Lung (tissue), 12 donors: Measurements from ENCODE around the gene CPXM2. TPM values are rescaled to one million over a fixed set of nuclear protein-coding genes. Genes with fewer than 3 reads are reported as not detected.

ENCODE experiments used
- ATAC-seq: fragments of 200-7000 bp; cut with Tn5 transposase; one replicate; pipeline ENCODE4 v1.9.1; 2020; ENCODE audit warnings: moderate number of reproducible peaks; ENCODE audit not compliant: insufficient read depth, low FRiP score
- DNase-seq, 3 donors: peaks; one replicate each; pipeline ENCODE4 v3.0.0-alpha.2; 2013 to 2017
- H3K27ac ChIP-seq, 2 donors: one replicate each; pipeline ENCODE4 v1.5.1; 2013; ENCODE audit warnings: mild to moderate bottlenecking in 2 of 2, moderate library complexity in 2 of 2, control low read depth in 1 of 2, inconsistent platforms in 1 of 2, low read depth in 1 of 2, low read length in 1 of 2
- H3K27me3 ChIP-seq, 3 donors: one replicate each; pipeline ENCODE4 v1.5.1; 2013; ENCODE audit warnings: low read length in 2 of 3; ENCODE audit not compliant: control insufficient read depth in 3 of 3, insufficient read depth in 3 of 3
- H3K36me3 ChIP-seq, 4 donors: one replicate each; pipeline ENCODE4 v1.5.1; 2013; ENCODE audit warnings: low read length in 4 of 4, mild to moderate bottlenecking in 1 of 4, moderate library complexity in 1 of 4; ENCODE audit not compliant: control insufficient read depth in 4 of 4, insufficient read depth in 4 of 4
- H3K4me1 ChIP-seq, 5 donors: one replicate each; pipeline ENCODE4 v1.5.1; 2013; ENCODE audit warnings: low read length in 5 of 5, mild to moderate bottlenecking in 2 of 5, moderate library complexity in 1 of 5; ENCODE audit not compliant: control insufficient read depth in 5 of 5, insufficient read depth in 5 of 5
- H3K4me3 ChIP-seq: one replicate; pipeline ENCODE4 v1.5.1; 2013; ENCODE audit warnings: mild to moderate bottlenecking, control low read depth, moderate library complexity
- H3K9ac ChIP-seq, 2 donors: one replicate each; pipeline ENCODE4 v1.5.1; 2013; ENCODE audit warnings: low read length in 2 of 2, control low read depth in 1 of 2; ENCODE audit not compliant: insufficient read depth in 1 of 2
- H3K9me3 ChIP-seq, 4 donors: one replicate each; pipeline ENCODE4 v1.5.1; 2013; ENCODE audit warnings: low read length in 3 of 4, mild to moderate bottlenecking in 1 of 4, moderate library complexity in 1 of 4; ENCODE audit not compliant: control insufficient read depth in 4 of 4, insufficient read depth in 3 of 4
- CTCF ChIP-seq: IDR thresholded peaks from 2 replicates; pipeline ENCODE4 v1.5.1; 2012; ENCODE audit warnings: mild to moderate bottlenecking; ENCODE audit errors: control extremely low read depth, extremely low read depth
- WGBS, 2 donors: extraction: QIAGEN DNeasy Blood & Tissue Kit; methylation state at CpG; one replicate each; pipeline ENCODE4 v1.1.7; 2013; 5-methylcytosine and 5-hydroxymethylcytosine counted together
- polyA plus RNA-seq, 2 donors: library from polyadenylated mRNA; stranded (reverse); fragments of 200-250 nt; gene quantifications; one replicate each; pipeline ENCODE4 v1.2.1, GENCODE V29; 2013
- total RNA-seq, 2 donors: library from RNA; depleted of rRNA in 1 of 2; stranded (reverse); fragments of >200 nt in 1 of 2; gene quantifications; one replicate each; pipeline ENCODE4 v1.2.1, GENCODE V29; 2014 to 2021
- donor health status: control.
- donor health status: control.
- donor health status: Bipolar disorder and iron deficiency.
- donor health status: healthy.
- donor health status: DM: yes; HTN: yes; CAD: no.

Gene CPXM2
- total and polyA plus RNA-seq, 4 donors = 0.66 to 5.0 (median 2.1) TPM

DNA sequence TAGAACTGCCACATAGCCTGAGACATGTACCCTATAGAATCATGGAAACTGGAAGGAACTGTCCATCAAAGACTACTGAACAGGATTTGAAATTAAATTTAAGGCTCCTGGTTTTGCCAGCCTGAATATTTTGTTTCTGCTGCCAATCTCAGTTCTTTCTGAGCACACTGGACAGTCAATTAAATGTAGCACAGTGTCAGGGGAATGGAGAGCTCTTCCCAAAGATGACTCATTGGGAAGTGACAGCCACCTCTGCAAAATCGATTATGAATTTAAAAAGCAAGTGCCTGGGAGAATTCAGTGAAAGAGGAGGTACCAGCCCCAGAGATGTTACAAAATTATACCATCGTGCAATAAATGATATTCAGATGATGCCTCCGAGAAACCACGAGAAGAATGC, 47.8 kb downstream of the CPXM2 start:
- 89% methylated on average over 4 of the region's 4 CpGs for WGBS, 2 donors
- no peak for TF ChIP-seq CTCF
- no peak overlapping the region for H3K4me3 ChIP-seq
- H3K9me3 ChIP-seq = peaks cover 0 to 4% (median 2%) of the 10 kb centered on the region in 4 donors
- H3K36me3 ChIP-seq = no peaks in the 10 kb centered on the region
- DNase-seq (no peak), ATAC-seq (no peak)
- no peak overlapping the region for H3K9ac ChIP-seq
- H3K27ac ChIP-seq = no peak overlapping the region
- H3K4me1 ChIP-seq = peaks cover 0 to 3% (median 0%) of the 10 kb centered on the region in 5 donors
- no peaks in the 10 kb centered on the region for H3K27me3 ChIP-seq

GRCh38 chr10:123842692-123843385, 48.8 kb downstream of the CPXM2 start:
- ATAC-seq (no peak), DNase-seq (no peak)
- no peak overlapping the region for H3K27ac ChIP-seq
- WGBS, 2 donors = 70 to 88% methylated on average over 9 of the region's 9 CpGs
- H3K36me3 ChIP-seq = no peaks in the 10 kb centered on the region
- no peak for TF ChIP-seq CTCF
- H3K4me3 ChIP-seq = no peak overlapping the region
- H3K9me3 ChIP-seq = peaks cover 0 to 4% (median 2%) of the 10 kb centered on the region in 4 donors
- H3K9ac ChIP-seq = no peak overlapping the region
- H3K4me1 ChIP-seq = peaks cover 0 to 2% (median 0%) of the 10 kb centered on the region in 5 donors
- H3K27me3 ChIP-seq = no peaks in the 10 kb centered on the region

GRCh38 chr10:123841560-123841959, 50.0 kb downstream of the CPXM2 start:
- TF ChIP-seq CTCF = no peak
- Histone ChIP-seq H3K4me3 (no peak overlapping the region), H3K27ac (no peak overlapping the region), H3K9ac (no peak overlapping the region), H3K4me1 (peaks cover 0 to 2% (median 0%) of the 10 kb centered on the region in 5 donors), H3K9me3 (peaks cover 0 to 4% (median 2%) of the 10 kb centered on the region in 4 donors), H3K36me3 (no peaks in the 10 kb centered on the region), H3K27me3 (no peaks in the 10 kb centered on the region)
- no peak for DNase-seq
- ATAC-seq = no peak
- WGBS, 2 donors = 53 to 90% methylated on average over 2 of the region's 2 CpGs

- 84 to 94% methylated on average over 9 of the region's 9 CpGs for WGBS, 2 donors
- Histone ChIP-seq H3K36me3 (no peaks in the 10 kb centered on the region), H3K9ac (no peak overlapping the region), H3K27me3 (no peaks in the 10 kb centered on the region), H3K4me3 (no peak overlapping the region), H3K4me1 (peaks cover 0 to 2% (median 0%) of the 10 kb centered on the region in 5 donors), H3K9me3 (peaks cover 0 to 4% (median under 1%) of the 10 kb centered on the region in 4 donors), H3K27ac (no peak overlapping the region)
- TF ChIP-seq CTCF = no peak
- ATAC-seq = no peak
- no peak for DNase-seq
Observed at GRCh38 chr10:123841115-123841514, 50.5 kb downstream of the CPXM2 start.
